HepG2 (cell line): ENCODE data around the gene TPRN. TPM values are rescaled to one million over a fixed set of nuclear protein-coding genes. Genes with fewer than 3 reads are reported as not detected.

Experiments used
- CHCHD3 ChIP-seq: sonication (generic); formaldehyde crosslinking; IDR thresholded peaks from 2 replicates; pipeline ENCODE4 v1.8.0; 2022; ENCODE audit warnings: mild to moderate bottlenecking, missing genetic modification reagents, moderate library complexity
- DDIT3 ChIP-seq: sonication (generic); formaldehyde crosslinking; IDR thresholded peaks from 2 replicates; pipeline ENCODE4 v1.4.0; 2020; ENCODE audit warnings: mild to moderate bottlenecking, missing genetic modification reagents
- GMEB1 ChIP-seq: sonication (generic); formaldehyde crosslinking; IDR thresholded peaks from 2 replicates; pipeline ENCODE4 v1.5.1; 2020; ENCODE audit warnings: missing genetic modification reagents, mild to moderate bottlenecking, borderline replicate concordance
- HMG20A ChIP-seq: IDR thresholded peaks from 2 replicates; pipeline ENCODE4 v1.6.1; 2016; ENCODE audit warnings: borderline replicate concordance
- MAZ ChIP-seq, 2 experiments: sonication (generic) in 1 of 2; formaldehyde crosslinking in 1 of 2; IDR thresholded peaks; 2 replicates each; pipeline versions ENCODE4 v1.5.0 to v1.6.1; 2012 to 2020; ENCODE audit warnings: low read depth in 2 of 2, mild to moderate bottlenecking in 2 of 2, borderline replicate concordance in 1 of 2, improper control_type of control experiment in 1 of 2, low read length in 1 of 2, missing genetic modification reagents in 1 of 2, moderate library complexity in 1 of 2
- MIER2 ChIP-seq: IDR thresholded peaks from 2 replicates; pipeline ENCODE4 v1.6.1; 2016; ENCODE audit warnings: missing biosample characterization, missing genetic modification reagents
- NCOR1 ChIP-seq: fragments of 200-600 bp; sonication (generic); IDR thresholded peaks from 2 replicates; pipeline ENCODE4 v1.7.0; 2017; ENCODE audit warnings: antibody characterized with exemption, low read length, borderline replicate concordance
- ONECUT2 ChIP-seq: sonication (generic); formaldehyde crosslinking; IDR thresholded peaks from 2 replicates; pipeline ENCODE4 v1.4.0; 2020; ENCODE audit warnings: missing genetic modification reagents
- TAF15 ChIP-seq: fragments of 200-400 bp; formaldehyde crosslinking; IDR thresholded peaks from one replicate; pipeline ENCODE4 v1.6.1; 2018; ENCODE audit warnings: mild to moderate bottlenecking, low read depth, low read length; ENCODE audit not compliant: poor library complexity, severe bottlenecking
- TBL1XR1 ChIP-seq: fragments of 150-350 bp; IDR thresholded peaks from 2 replicates; pipeline ENCODE4 v1.6.1; 2014; ENCODE audit warnings: borderline replicate concordance, low read length; ENCODE audit not compliant: partially characterized antibody
- TFE3 ChIP-seq: IDR thresholded peaks from 2 replicates; pipeline ENCODE4 v1.6.1; 2016
- ZFX ChIP-seq: sonication (generic); formaldehyde crosslinking; IDR thresholded peaks from 2 replicates; pipeline ENCODE4 v1.4.0; 2020; ENCODE audit warnings: mild to moderate bottlenecking, low read depth, missing genetic modification reagents, moderate library complexity
- ZNF282 ChIP-seq: fragments of 450-650 bp; IDR thresholded peaks from 2 replicates; pipeline ENCODE4 v1.6.1; 2018; ENCODE audit not compliant: partially characterized antibody
- ZNF367 ChIP-seq: sonication (generic); formaldehyde crosslinking; IDR thresholded peaks from 2 replicates; pipeline ENCODE4 v1.4.0; 2020; ENCODE audit warnings: missing genetic modification reagents, borderline replicate concordance
- ZNF414 ChIP-seq: sonication (generic); formaldehyde crosslinking; IDR thresholded peaks from 2 replicates; pipeline ENCODE4 v1.5.0; 2020; ENCODE audit warnings: missing genetic modification reagents
- ZNF484 ChIP-seq: sonication (generic); formaldehyde crosslinking; IDR thresholded peaks from 2 replicates; pipeline ENCODE4 v1.5.1; 2020; ENCODE audit warnings: mild to moderate bottlenecking, low read depth, missing genetic modification reagents, borderline replicate concordance
- ZNF546 ChIP-seq: sonication (generic); formaldehyde crosslinking; conservative IDR thresholded peaks from 2 replicates; pipeline ENCODE4 v1.8.1; 2023; ENCODE audit warnings: mild to moderate bottlenecking, missing genetic modification reagents
- ZNF710 ChIP-seq: sonication (generic); formaldehyde crosslinking; IDR thresholded peaks from 2 replicates; pipeline ENCODE4 v1.5.0; 2020; ENCODE audit warnings: mild to moderate bottlenecking, missing genetic modification reagents, borderline replicate concordance
- ZNF713 ChIP-seq: sonication (generic); formaldehyde crosslinking; IDR thresholded peaks from 2 replicates; pipeline ENCODE4 v1.4.0; 2020; ENCODE audit warnings: mild to moderate bottlenecking, missing genetic modification reagents
- ZNF761 ChIP-seq: sonication (generic); formaldehyde crosslinking; conservative IDR thresholded peaks from 2 replicates; pipeline ENCODE4 v1.4.0; 2020; ENCODE audit warnings: mild to moderate bottlenecking, missing genetic modification reagents
- polyA plus RNA-seq, 8 experiments: library from polyadenylated mRNA; depleted of rRNA in 3 of 8; stranded (reverse) in 7 of 8; unstranded in 1 of 8; fragments of >200 nt; fragmentation: Illumina TruSeq in 4 of 8; extraction: Trizol in 4 of 8; gene quantifications; 2 replicates each; pipeline versions ENCODE4 v1.2.1 to v1.2.3, GENCODE V29; 2011 to 2016; ENCODE audit warnings: low read depth in 4 of 8, missing spikeins in 1 of 8, mixed read lengths in 1 of 8; ENCODE audit not compliant: insufficient read depth in 1 of 8
- total RNA-seq, 5 experiments: library from RNA; depleted of rRNA; stranded (reverse); fragments of >200 nt; fragmentation: Illumina TruSeq; extraction: Trizol; gene quantifications; 2 replicates each; pipeline ENCODE4 v1.2.3, GENCODE V29; 2016; ENCODE audit warnings: low read depth in 1 of 5
- TF ChIP-seq, protein P1 (sequence below): sonication (generic); formaldehyde crosslinking; IDR thresholded peaks from 2 replicates; pipeline ENCODE4 v1.4.0; 2020; ENCODE audit warnings: missing genetic modification reagents

TPRN gene
- total and polyA plus RNA-seq, 2 of the 13 experiments (the other 11 are each of a cell fraction or from before 2014, with no cell fraction given): 10.1 to 19.2 TPM

DNA sequence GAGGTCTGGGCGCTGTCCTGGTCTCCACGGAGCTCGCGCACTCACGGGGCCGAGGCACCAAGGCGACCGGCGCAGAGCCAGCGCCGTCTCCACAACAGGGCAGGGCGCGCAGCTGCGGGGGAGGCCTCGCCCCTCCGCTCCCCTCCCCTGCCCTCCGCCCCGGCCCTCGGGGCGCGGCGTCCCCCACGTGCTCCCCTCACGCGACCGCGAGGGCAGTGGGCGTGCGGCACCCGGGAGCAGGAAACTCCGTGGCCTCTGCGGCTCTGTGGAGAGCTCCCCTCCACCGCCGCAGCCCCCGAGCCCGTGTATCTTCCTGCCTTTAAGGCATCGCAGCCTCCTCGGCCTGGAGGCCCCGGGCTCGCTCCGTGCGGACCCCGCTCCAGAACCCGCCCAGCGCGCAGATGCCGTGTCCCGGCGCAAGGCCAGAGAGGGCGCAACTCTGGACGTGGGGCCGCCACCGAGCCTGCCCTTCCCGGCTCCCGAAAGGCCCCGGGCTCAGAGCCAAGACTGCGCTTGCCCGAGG, 39.8 kb upstream of the TPRN start (continued):
- TF ChIP-seq GMEB1 (CRISPR knock-in tag) (peak; percentile 41; the same call in 1 of the 2 replicates), MAZ (IDR thresholded peaks at IDR 0.05; ENCODE audit: borderline replicate concordance, low read depth, low read length) (no peak), MAZ (CRISPR knock-in tag; IDR thresholded peaks at IDR 0.05; ENCODE audit: low read depth) (no peak), TFE3 (CRISPR knock-in tag) (peak; percentile 14; the same call in 1 of the 2 replicates), ONECUT2 (CRISPR knock-in tag) (no peak), CHCHD3 (CRISPR knock-in tag) (no peak), MIER2 (CRISPR knock-in tag) (0 out of 2 replicates have a peak, but pooled peaks have one; percentile 23), TBL1XR1 (no peak), HMG20A (CRISPR knock-in tag) (no peak), ZNF710 (no peak; the same call in 1 of the 2 replicates), ZNF414 (CRISPR knock-in tag) (no peak), ZNF761 (CRISPR knock-in tag) (peak; percentile 94), ZNF282 (no peak), ZNF713 (CRISPR knock-in tag) (no peak), DDIT3 (CRISPR knock-in tag) (no peak), ZNF484 (CRISPR knock-in tag) (peak; percentile 70; the same call in 1 of the 2 replicates), ZFX (CRISPR knock-in tag) (peak; percentile 94), ZNF546 (CRISPR knock-in tag) (0 out of 2 replicates have a peak, but pooled peaks have one; percentile 26), ZNF367 (CRISPR knock-in tag) (no peak), NCOR1 (no peak), TAF15 (no peak)
- TF ChIP-seq, protein P1, sequence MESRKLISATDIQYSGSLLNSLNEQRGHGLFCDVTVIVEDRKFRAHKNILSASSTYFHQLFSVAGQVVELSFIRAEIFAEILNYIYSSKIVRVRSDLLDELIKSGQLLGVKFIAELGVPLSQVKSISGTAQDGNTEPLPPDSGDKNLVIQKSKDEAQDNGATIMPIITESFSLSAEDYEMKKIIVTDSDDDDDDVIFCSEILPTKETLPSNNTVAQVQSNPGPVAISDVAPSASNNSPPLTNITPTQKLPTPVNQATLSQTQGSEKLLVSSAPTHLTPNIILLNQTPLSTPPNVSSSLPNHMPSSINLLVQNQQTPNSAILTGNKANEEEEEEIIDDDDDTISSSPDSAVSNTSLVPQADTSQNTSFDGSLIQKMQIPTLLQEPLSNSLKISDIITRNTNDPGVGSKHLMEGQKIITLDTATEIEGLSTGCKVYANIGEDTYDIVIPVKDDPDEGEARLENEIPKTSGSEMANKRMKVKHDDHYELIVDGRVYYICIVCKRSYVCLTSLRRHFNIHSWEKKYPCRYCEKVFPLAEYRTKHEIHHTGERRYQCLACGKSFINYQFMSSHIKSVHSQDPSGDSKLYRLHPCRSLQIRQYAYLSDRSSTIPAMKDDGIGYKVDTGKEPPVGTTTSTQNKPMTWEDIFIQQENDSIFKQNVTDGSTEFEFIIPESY (CRISPR knock-in tag): no peak; the same call in 1 of the 2 replicates
